Body of pancreas (tissue), 4 donors: ENCODE data around the gene WIPF2.

Experiments
- POLR2A ChIP-seq, 3 donors: fragments of 450-650 bp; IDR thresholded peaks; one replicate each; pipeline ENCODE4 v1.6.1; 2016; ENCODE audit warnings: antibody characterized with exemption in 3 of 3, mild to moderate bottlenecking in 2 of 3
- TF ChIP-seq, protein P1 (sequence below), 7 experiments: fragments of 450-650 bp in 4 of 7; fragments of 200-600 bp in 3 of 7; sonication (generic) in 3 of 7; IDR thresholded peaks; one replicate each; pipeline ENCODE4 v1.5.1; 2016 to 2019; ENCODE audit warnings: antibody characterized with exemption in 7 of 7

DNA sequence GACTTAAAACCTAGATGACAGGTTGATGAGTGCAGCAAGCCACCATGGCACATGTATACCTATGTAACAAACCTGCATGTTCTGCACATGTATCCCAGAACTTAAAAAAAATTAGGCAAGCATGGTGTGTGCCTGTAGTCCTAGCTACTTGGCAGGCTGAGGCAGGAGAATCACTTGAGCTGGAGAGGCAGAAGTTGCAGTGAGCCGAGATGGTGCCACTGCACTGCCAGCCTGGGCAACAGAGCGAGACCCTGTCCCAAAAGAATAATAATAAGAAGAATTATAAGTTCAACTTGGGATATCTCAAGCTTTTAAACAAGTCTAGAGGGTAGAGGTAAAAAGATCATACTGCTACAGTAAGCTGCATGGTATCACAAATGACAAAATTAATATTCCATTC is 78.4 kb downstream of the WIPF2 start:
- TF ChIP-seq, protein P1, sequence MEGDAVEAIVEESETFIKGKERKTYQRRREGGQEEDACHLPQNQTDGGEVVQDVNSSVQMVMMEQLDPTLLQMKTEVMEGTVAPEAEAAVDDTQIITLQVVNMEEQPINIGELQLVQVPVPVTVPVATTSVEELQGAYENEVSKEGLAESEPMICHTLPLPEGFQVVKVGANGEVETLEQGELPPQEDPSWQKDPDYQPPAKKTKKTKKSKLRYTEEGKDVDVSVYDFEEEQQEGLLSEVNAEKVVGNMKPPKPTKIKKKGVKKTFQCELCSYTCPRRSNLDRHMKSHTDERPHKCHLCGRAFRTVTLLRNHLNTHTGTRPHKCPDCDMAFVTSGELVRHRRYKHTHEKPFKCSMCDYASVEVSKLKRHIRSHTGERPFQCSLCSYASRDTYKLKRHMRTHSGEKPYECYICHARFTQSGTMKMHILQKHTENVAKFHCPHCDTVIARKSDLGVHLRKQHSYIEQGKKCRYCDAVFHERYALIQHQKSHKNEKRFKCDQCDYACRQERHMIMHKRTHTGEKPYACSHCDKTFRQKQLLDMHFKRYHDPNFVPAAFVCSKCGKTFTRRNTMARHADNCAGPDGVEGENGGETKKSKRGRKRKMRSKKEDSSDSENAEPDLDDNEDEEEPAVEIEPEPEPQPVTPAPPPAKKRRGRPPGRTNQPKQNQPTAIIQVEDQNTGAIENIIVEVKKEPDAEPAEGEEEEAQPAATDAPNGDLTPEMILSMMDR (IDR thresholded peaks at IDR 0.05), result no peak
- TF ChIP-seq POLR2A (IDR thresholded peaks at IDR 0.05), result no peak
